GM21423 (cell line): ENCODE data around the gene EHBP1L1.

Source experiments
- ATAC-seq: cut with Tn5 transposase; IDR thresholded peaks from one replicate; pipeline ENCODE4 v1.9.1; 2021; ENCODE audit warnings: mild to moderate bottlenecking, moderate library complexity; ENCODE audit not compliant: unreplicated experiment

EHBP1L1 gene

GRCh38 chr11:65592858-65593517 lies 17.1 kb downstream of the EHBP1L1 start:
- no peak for ATAC-seq

GRCh38 chr11:65593518-65594414 lies 17.9 kb downstream of the EHBP1L1 start:
- ATAC-seq, result no peak

- no peak for ATAC-seq
Measured at GRCh38 chr11:65595131-65595530, 19.3 kb downstream of the EHBP1L1 start.

- no peak for ATAC-seq
Measured at GRCh38 chr11:65595543-65596281, 19.9 kb downstream of the EHBP1L1 start, which contains the start of gene KCNK7. Gene KCNK7 (minus strand): TSS chr11:65595800. CDS start chr11:65595772, 28 bp downstream.

- ATAC-seq, result no peak
Measured at GRCh38 chr11:65596520-65596919, 20.7 kb downstream of the EHBP1L1 start.

GRCh38 chr11:65598258-65598699 lies 22.4 kb downstream of the EHBP1L1 start:
- ATAC-seq, result no peak

- no peak for ATAC-seq
Measured at GRCh38 chr11:65599216-65599954, 23.5 kb downstream of the EHBP1L1 start.

- ATAC-seq, result no peak
Measured at GRCh38 chr11:65599955-65600246, 24.0 kb downstream of the EHBP1L1 start.

- ATAC-seq, result no peak
Measured at GRCh38 chr11:65604258-65604657, 28.4 kb downstream of the EHBP1L1 start.

- no peak for ATAC-seq
Measured at GRCh38 chr11:65606876-65607613, 31.2 kb downstream of the EHBP1L1 start.

- ATAC-seq, result no peak
Measured at GRCh38 chr11:65607614-65608426, 32.0 kb downstream of the EHBP1L1 start.

- no peak for ATAC-seq
Measured at GRCh38 chr11:65609229-65609628, 33.4 kb downstream of the EHBP1L1 start.

GRCh38 chr11:65609665-65610064 lies 33.8 kb downstream of the EHBP1L1 start:
- ATAC-seq, result no peak

- ATAC-seq, result no peak
Measured at GRCh38 chr11:65610404-65610803, 34.6 kb downstream of the EHBP1L1 start.

GRCh38 chr11:65611028-65611757 lies 35.3 kb downstream of the EHBP1L1 start:
- ATAC-seq, result no peak

GRCh38 chr11:65611758-65612603 lies 36.1 kb downstream of the EHBP1L1 start:
- no peak for ATAC-seq

- ATAC-seq, result no peak
Measured at GRCh38 chr11:65612691-65613090, 36.8 kb downstream of the EHBP1L1 start.
